ENCODE results near the gene CACNB4.

CACNB4 gene

DNA sequence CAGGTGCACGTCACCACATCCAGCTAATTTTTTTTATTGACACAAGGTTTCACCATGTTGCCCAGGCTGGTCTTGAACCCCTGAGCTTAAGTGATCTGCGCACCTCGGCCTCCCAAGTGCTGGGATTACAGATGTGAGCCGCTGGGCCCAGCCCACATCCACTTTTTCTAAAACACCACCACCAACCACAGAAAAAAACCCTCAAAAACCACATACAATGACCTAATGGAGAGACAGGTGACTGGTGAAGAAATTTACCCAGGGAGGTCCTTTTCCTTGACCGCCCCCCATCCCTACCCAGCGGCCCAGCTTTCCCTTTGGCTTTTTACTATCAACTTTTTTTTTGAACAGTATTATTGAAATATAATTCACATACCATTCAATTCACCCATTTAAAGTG, 47.9 kb downstream of the CACNB4 start:
- H3K4me1 ChIP-seq (ENCODE audit: control insufficient read depth, insufficient read depth, low read depth, low read length): peaks cover 1% of the 10 kb centered on the region
- no peak overlapping the region for H2AK5ac ChIP-seq (ENCODE audit: low read length, severe bottlenecking)
- no peak overlapping the region for H3K4me2 ChIP-seq (ENCODE audit: low read length, poor library complexity, severe bottlenecking)
- no peak overlapping the region for H3K23ac ChIP-seq (ENCODE audit: low read length in 2 of 2)
- no peak overlapping the region for H2BK5ac ChIP-seq (ENCODE audit: low read depth, low read length, poor library complexity, severe bottlenecking)
- H2AFZ ChIP-seq (ENCODE audit: low read depth, low read length): no peak overlapping the region
- H3K27ac ChIP-seq (ENCODE audit: low read length, poor library complexity, severe bottlenecking): no peak overlapping the region
- H3K79me1 ChIP-seq (replicated peaks; ENCODE audit: low read length, poor library complexity, severe bottlenecking): no peaks in the 10 kb centered on the region
- no peak overlapping the region for H2BK15ac ChIP-seq (ENCODE audit: low read depth, poor library complexity, severe bottlenecking)
- H3K9me3 ChIP-seq (ENCODE audit: control insufficient read depth, low read length): no peaks in the 10 kb centered on the region
- H3K36me3 ChIP-seq (ENCODE audit: control insufficient read depth in 1 of 2, insufficient read depth in 2 of 2, low read depth in 1 of 2, low read length in 2 of 2): no peaks in the 10 kb centered on the region
- H4K91ac ChIP-seq (ENCODE audit: low read length): no peak overlapping the region
- no peak overlapping the region for H3K18ac ChIP-seq (ENCODE audit: low read depth in 1 of 2, low read length in 2 of 2)
- no peak overlapping the region for H4K8ac ChIP-seq (ENCODE audit: low read length)
- no peak overlapping the region for H3K4me3 ChIP-seq (ENCODE audit: insufficient read depth in 1 of 2, low read depth in 1 of 2, low read length in 2 of 2)
- WGBS: 87% methylated on average over 4 of the region's 6 CpGs
- no peak overlapping the region for H2BK120ac ChIP-seq (ENCODE audit: low read depth, low read length)
- no peak for DNase-seq
- H3K9ac ChIP-seq (ENCODE audit: low read length): no peak overlapping the region
- no peak overlapping the region for H2BK12ac ChIP-seq (ENCODE audit: low read length in 2 of 2)
- no peak overlapping the region for H3K14ac ChIP-seq (ENCODE audit: low read length in 2 of 2)
- H3K4ac ChIP-seq (ENCODE audit: low read depth in 1 of 2, low read length in 2 of 2): no peak overlapping the region
- peaks cover 4 to 72% of the 10 kb centered on the region in 2 experiments for H3K27me3 ChIP-seq (ENCODE audit: control insufficient read depth in 1 of 2, insufficient read depth in 1 of 2, low read length in 2 of 2)

DNA sequence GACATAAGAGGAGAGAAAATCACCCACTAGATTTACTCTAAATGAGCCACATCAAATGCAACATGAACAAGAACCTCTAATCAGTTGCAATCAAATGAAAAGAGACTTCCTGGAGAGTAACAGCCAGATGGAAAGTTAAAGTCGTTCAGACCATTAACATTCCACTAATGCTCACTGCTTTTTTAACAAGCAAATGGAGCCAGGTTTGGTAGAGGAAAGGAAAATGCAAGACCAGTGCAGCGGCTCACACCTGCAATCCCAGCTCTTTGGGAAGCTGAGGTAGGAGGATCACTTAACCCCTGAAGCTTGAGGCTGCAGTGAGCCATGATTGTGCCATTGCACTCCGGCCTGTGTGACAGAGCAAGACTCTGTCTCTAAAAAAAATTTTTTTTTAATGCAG, 48.5 kb downstream of the CACNB4 start:
- no peak overlapping the region for H2BK12ac ChIP-seq (ENCODE audit: low read length in 2 of 2)
- no peak overlapping the region for H3K27ac ChIP-seq (ENCODE audit: low read length, poor library complexity, severe bottlenecking)
- no peak overlapping the region for H2BK5ac ChIP-seq (ENCODE audit: low read depth, low read length, poor library complexity, severe bottlenecking)
- H3K4ac ChIP-seq (ENCODE audit: low read depth in 1 of 2, low read length in 2 of 2): no peak overlapping the region
- no peak overlapping the region for H2BK15ac ChIP-seq (ENCODE audit: low read depth, poor library complexity, severe bottlenecking)
- no peak overlapping the region for H3K14ac ChIP-seq (ENCODE audit: low read length in 2 of 2)
- no peak overlapping the region for H2AFZ ChIP-seq (ENCODE audit: low read depth, low read length)
- H3K4me3 ChIP-seq (ENCODE audit: insufficient read depth in 1 of 2, low read depth in 1 of 2, low read length in 2 of 2): no peak overlapping the region
- no peak for DNase-seq
- H4K91ac ChIP-seq (ENCODE audit: low read length): no peak overlapping the region
- peaks cover 4 to 78% of the 10 kb centered on the region in 2 experiments for H3K27me3 ChIP-seq (ENCODE audit: control insufficient read depth in 1 of 2, insufficient read depth in 1 of 2, low read length in 2 of 2)
- no peak overlapping the region for H3K18ac ChIP-seq (ENCODE audit: low read depth in 1 of 2, low read length in 2 of 2)
- H3K23ac ChIP-seq (ENCODE audit: low read length in 2 of 2): no peak overlapping the region
- no peak overlapping the region for H4K8ac ChIP-seq (ENCODE audit: low read length)
- H3K36me3 ChIP-seq (ENCODE audit: control insufficient read depth in 1 of 2, insufficient read depth in 2 of 2, low read depth in 1 of 2, low read length in 2 of 2): no peaks in the 10 kb centered on the region
- H3K9me3 ChIP-seq (ENCODE audit: control insufficient read depth, low read length): no peaks in the 10 kb centered on the region
- H3K4me2 ChIP-seq (ENCODE audit: low read length, poor library complexity, severe bottlenecking): no peak overlapping the region
- peaks cover 1% of the 10 kb centered on the region for H3K4me1 ChIP-seq (ENCODE audit: control insufficient read depth, insufficient read depth, low read depth, low read length)
- H2AK5ac ChIP-seq (ENCODE audit: low read length, severe bottlenecking): no peak overlapping the region
- H2BK120ac ChIP-seq (ENCODE audit: low read depth, low read length): no peak overlapping the region
- H3K79me1 ChIP-seq (replicated peaks; ENCODE audit: low read length, poor library complexity, severe bottlenecking): no peaks in the 10 kb centered on the region
- WGBS: 34% methylated on average over 3 of the region's 3 CpGs
- H3K9ac ChIP-seq (ENCODE audit: low read length): no peak overlapping the region

DNA sequence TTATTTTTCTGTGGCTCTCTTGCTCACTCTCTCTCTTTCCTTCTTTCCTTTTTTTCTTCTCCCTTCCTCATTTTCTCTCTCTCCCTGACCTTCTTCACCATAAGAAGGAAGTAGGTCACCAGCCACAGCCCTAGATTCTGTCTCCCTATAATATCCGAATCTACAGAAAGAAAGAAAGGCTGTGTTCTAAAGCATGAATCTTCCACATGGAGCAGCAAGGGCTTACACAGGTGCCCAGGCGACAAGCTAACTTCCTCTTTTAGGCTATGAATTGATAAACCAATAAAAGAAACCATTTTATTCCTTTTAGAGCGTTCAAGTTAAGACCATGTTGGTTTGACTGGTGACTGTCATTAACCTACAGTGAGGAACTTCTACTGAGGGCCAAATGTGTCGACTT, 49.3 kb downstream of the CACNB4 start:
- no peaks in the 10 kb centered on the region for H3K9me3 ChIP-seq (ENCODE audit: control insufficient read depth, low read length)
- no peak overlapping the region for H3K4ac ChIP-seq (ENCODE audit: low read depth in 1 of 2, low read length in 2 of 2)
- H3K4me1 ChIP-seq (ENCODE audit: control insufficient read depth, insufficient read depth, low read depth, low read length): no peaks in the 10 kb centered on the region
- H3K36me3 ChIP-seq (ENCODE audit: control insufficient read depth in 1 of 2, insufficient read depth in 2 of 2, low read depth in 1 of 2, low read length in 2 of 2): no peaks in the 10 kb centered on the region
- no peak overlapping the region for H2BK5ac ChIP-seq (ENCODE audit: low read depth, low read length, poor library complexity, severe bottlenecking)
- no peak overlapping the region for H4K91ac ChIP-seq (ENCODE audit: low read length)
- H3K79me1 ChIP-seq (replicated peaks; ENCODE audit: low read length, poor library complexity, severe bottlenecking): no peaks in the 10 kb centered on the region
- H2BK120ac ChIP-seq (ENCODE audit: low read depth, low read length): no peak overlapping the region
- H2BK15ac ChIP-seq (ENCODE audit: low read depth, poor library complexity, severe bottlenecking): no peak overlapping the region
- H3K4me3 ChIP-seq (ENCODE audit: insufficient read depth in 1 of 2, low read depth in 1 of 2, low read length in 2 of 2): no peak overlapping the region
- H4K8ac ChIP-seq (ENCODE audit: low read length): no peak overlapping the region
- no peak overlapping the region for H3K14ac ChIP-seq (ENCODE audit: low read length in 2 of 2)
- H3K4me2 ChIP-seq (ENCODE audit: low read length, poor library complexity, severe bottlenecking): no peak overlapping the region
- no peak overlapping the region for H2BK12ac ChIP-seq (ENCODE audit: low read length in 2 of 2)
- no peak overlapping the region for H3K27ac ChIP-seq (ENCODE audit: low read length, poor library complexity, severe bottlenecking)
- H3K27me3 ChIP-seq (ENCODE audit: control insufficient read depth in 1 of 2, insufficient read depth in 1 of 2, low read length in 2 of 2): peaks cover 4 to 82% of the 10 kb centered on the region in 2 experiments
- H3K9ac ChIP-seq (ENCODE audit: low read length): no peak overlapping the region
- 89% methylated on average over 4 of the region's 4 CpGs for WGBS
- H3K18ac ChIP-seq (ENCODE audit: low read depth in 1 of 2, low read length in 2 of 2): no peak overlapping the region
- no peak for DNase-seq
- no peak overlapping the region for H2AFZ ChIP-seq (ENCODE audit: low read depth, low read length)
- H2AK5ac ChIP-seq (ENCODE audit: low read length, severe bottlenecking): no peak overlapping the region
- no peak overlapping the region for H3K23ac ChIP-seq (ENCODE audit: low read length in 2 of 2)

GRCh38 chr2:152047824-152048471, 50.9 kb downstream of the CACNB4 start:
- H3K18ac ChIP-seq (ENCODE audit: low read depth in 1 of 2, low read length in 2 of 2): no peak overlapping the region
- H3K79me1 ChIP-seq (replicated peaks; ENCODE audit: low read length, poor library complexity, severe bottlenecking): no peaks in the 10 kb centered on the region
- no peaks in the 10 kb centered on the region for H3K36me3 ChIP-seq (ENCODE audit: control insufficient read depth in 1 of 2, insufficient read depth in 2 of 2, low read depth in 1 of 2, low read length in 2 of 2)
- no peak for DNase-seq
- H2AFZ ChIP-seq (ENCODE audit: low read depth, low read length): no peak overlapping the region
- H2BK120ac ChIP-seq (ENCODE audit: low read depth, low read length): no peak overlapping the region
- H4K8ac ChIP-seq (ENCODE audit: low read length): no peak overlapping the region
- H3K27ac ChIP-seq (ENCODE audit: low read length, poor library complexity, severe bottlenecking): no peak overlapping the region
- H2BK5ac ChIP-seq (ENCODE audit: low read depth, low read length, poor library complexity, severe bottlenecking): no peak overlapping the region
- peaks cover 4 to 84% of the 10 kb centered on the region in 2 experiments for H3K27me3 ChIP-seq (ENCODE audit: control insufficient read depth in 1 of 2, insufficient read depth in 1 of 2, low read length in 2 of 2)
- no peak overlapping the region for H3K9ac ChIP-seq (ENCODE audit: low read length)
- H3K4me3 ChIP-seq (ENCODE audit: insufficient read depth in 1 of 2, low read depth in 1 of 2, low read length in 2 of 2): no peak overlapping the region
- H4K91ac ChIP-seq (ENCODE audit: low read length): no peak overlapping the region
- no peak overlapping the region for H3K14ac ChIP-seq (ENCODE audit: low read length in 2 of 2)
- no peak overlapping the region for H2BK15ac ChIP-seq (ENCODE audit: low read depth, poor library complexity, severe bottlenecking)
- no peak overlapping the region for H2AK5ac ChIP-seq (ENCODE audit: low read length, severe bottlenecking)
- no peaks in the 10 kb centered on the region for H3K9me3 ChIP-seq (ENCODE audit: control insufficient read depth, low read length)
- H3K4ac ChIP-seq (ENCODE audit: low read depth in 1 of 2, low read length in 2 of 2): no peak overlapping the region
- H3K4me1 ChIP-seq (ENCODE audit: control insufficient read depth, insufficient read depth, low read depth, low read length): no peaks in the 10 kb centered on the region
- no peak overlapping the region for H2BK12ac ChIP-seq (ENCODE audit: low read length in 2 of 2)
- no peak overlapping the region for H3K23ac ChIP-seq (ENCODE audit: low read length in 2 of 2)
- no peak overlapping the region for H3K4me2 ChIP-seq (ENCODE audit: low read length, poor library complexity, severe bottlenecking)
- WGBS: 75% methylated on average over 5 of the region's 6 CpGs

Measured in mesenchymal stem cell (in vitro differentiated cells and primary cell).